Central memory CD4-positive, alpha-beta T cell (primary cell): ENCODE data around the gene FOXA2.

Experiments
- DNase-seq: peaks from one replicate; pipeline ENCODE4 v3.0.0; 2022

FOXA2 gene

GRCh38 chr20:22583773-22584521, 425 bp downstream of the FOXA2 start:
- DNase-seq: no peak

DNA sequence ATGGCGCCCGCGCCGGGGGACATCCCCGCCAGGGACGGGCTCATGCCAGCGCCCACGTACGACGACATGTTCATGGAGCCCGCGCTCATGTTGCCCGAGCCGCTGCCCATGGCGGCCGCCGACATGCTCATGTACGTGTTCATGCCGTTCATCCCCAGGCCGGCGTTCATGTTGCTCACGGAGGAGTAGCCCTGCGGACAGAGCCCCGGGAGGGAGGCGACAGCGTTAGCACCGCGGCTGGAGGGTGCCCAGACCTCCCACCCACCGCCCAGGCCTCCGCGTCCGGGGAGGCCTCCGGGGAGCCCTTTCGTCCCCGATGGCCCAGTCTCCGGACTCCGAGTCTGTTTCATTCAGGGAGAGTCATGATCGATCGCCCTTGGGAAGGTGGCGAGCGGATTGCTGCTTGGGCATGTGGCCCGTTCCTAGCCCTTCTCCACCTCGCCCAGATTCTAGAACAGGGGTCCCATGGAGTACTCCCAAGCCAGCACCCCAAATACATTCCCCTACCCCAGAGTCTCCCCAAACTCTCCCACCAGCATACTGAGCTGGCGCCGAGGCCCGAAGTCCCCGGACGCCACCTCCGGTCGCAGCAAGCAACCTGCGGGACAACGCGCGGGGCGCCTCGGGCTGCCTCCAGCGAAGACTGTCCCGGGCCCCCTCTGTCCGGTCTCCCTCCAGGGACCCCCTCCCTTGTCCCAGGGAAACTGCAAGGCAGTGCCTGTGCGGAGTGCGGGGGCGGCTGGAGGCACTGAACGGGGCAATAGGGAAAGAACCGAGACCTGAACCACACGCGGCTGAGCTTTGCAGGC, 1.2 kb downstream of the FOXA2 start:
- DNase-seq: no peak

DNA sequence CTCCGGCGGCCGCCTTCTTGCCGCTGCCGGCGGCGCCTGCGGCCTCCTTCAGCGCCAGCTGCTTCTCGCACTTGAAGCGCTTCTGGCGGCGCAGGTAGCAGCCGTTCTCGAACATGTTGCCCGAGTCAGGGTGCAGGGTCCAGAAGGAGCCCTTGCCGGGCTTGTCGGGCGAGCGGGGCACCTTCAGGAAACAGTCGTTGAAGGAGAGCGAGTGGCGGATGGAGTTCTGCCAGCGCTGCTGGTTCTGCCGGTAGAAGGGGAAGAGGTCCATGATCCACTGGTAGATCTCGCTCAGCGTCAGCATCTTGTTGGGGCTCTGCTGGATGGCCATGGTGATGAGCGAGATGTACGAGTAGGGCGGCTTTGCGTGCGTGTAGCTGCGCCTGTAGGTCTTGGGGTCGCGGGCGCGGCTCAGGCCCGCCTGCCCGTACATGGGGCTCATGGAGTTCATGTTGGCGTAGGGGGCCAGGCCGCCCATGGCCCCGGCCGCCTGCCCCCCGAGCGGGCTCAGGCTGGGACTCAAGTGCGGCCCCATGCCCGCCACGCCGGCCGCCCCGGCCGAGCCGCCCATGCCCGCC, 1.9 kb downstream of the FOXA2 start:
- no peak for DNase-seq

GRCh38 chr20:22581437-22582385, 2.7 kb downstream of the FOXA2 start:
- DNase-seq: no peak

GRCh38 chr20:22579711-22580697, 4.4 kb downstream of the FOXA2 start:
- DNase-seq: no peak

DNA sequence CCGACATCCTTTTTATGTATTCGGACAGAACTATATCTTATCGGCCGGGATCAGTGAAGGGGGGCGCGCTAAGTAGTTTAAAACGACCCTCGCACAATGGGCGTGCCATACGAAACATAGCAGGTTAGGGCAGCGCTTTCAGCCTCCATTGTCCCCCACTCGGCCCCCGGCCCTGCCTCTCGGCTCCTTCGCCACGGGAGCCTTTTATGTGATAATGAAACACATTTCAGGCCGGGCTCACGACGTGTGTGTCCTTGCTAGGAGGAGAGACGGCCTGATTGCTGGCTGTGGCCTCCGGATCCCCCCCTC, 5.3 kb downstream of the FOXA2 start:
- no peak for DNase-seq

GRCh38 chr20:22578221-22579118, 5.9 kb downstream of the FOXA2 start:
- DNase-seq: no peak

DNA sequence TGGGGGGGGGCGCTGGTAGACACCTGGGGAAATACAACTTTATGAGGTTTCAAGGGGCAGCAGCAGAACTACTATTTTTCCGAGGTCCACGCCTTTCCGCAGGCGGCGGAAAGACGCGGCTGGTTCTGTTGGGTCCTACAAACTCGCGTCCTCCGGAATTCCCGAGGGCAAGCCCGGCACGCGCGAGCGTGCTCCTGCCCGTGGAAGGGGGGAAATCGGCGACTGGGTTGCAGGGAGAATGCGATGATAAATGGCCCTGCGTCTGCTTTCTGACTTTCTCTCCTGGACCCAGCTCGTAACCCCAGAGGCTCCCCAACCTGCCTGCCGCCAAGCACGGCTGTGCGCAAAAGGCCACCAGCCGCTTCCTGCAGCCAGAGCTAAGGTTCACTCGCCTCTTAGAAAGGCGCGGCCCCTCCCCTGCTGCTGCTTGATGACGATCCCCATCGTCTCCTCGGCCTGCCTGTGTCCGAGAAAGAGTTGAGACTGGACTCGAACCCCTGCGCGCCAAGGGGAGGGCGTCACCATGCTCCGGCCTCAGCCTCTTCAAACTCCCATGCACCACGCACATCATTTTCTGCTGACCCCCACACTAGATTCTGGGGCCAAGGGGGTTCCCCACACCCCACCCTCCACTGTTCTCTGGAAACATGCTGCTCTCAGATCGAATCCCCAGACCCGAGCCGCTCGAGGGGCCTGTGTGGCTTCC, 6.7 kb downstream of the FOXA2 start:
- DNase-seq: no peak

DNA sequence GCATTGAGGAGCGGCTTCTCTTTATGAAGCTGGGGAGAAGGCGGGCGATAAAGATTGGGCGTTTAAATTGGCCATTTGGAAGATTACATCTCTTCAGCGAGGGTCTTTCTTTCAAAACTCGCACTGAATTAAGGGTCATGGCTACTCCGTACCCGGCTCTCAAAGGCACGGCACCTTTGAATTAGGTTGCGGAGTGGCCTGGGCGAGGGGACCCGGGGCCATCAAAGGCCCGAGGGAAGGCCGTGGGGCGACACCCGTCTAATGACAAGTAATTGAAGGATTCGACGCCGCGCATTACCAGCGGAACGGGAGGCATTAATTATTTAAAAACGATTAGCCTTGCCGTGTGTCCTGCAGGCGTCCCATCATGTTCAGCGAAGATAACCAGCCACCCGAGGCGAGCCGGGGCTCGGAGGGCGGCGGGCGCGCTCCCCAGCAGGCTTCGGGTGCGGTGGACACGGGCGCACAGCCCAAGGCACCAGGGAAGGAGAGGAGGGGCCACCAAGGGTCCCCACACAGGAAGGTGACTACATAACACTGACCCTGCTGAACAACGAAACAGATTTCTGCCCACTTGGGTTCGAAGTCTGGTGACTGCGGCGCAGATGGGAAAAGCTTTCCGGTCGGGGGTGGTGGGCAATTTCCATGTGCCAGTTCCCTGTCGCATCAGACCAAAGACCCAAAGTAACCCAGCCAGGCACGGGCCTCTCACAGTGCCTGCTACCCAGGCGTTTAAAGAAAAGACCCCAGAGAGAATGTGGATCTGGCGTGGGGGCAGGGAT, 7.4 kb downstream of the FOXA2 start:
- DNase-seq: no peak

GRCh38 chr20:22576273-22576672, 8.1 kb downstream of the FOXA2 start:
- DNase-seq: no peak

DNA sequence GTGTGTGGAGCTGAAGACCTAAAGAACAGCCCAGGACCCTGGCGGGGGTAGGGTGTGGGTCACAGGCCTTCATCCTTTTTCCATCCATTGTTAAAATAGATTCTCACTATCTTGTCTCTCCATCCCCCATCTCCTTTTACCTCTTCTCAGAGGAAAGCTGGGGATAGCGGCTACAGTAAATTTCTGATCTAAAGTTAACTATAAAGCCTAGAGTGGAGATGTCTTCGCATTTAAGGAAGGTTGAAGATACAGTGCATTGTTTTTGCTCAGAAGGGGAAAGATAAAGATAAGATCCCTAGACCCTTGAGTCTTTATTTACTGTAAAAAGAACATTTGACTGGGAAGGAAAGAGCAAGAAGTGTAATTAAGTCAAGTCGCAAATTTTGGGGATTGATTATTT, 8.6 kb downstream of the FOXA2 start:
- no peak for DNase-seq

- no peak for DNase-seq
Observed at GRCh38 chr20:22575087-22575721, 9.2 kb downstream of the FOXA2 start.

DNA sequence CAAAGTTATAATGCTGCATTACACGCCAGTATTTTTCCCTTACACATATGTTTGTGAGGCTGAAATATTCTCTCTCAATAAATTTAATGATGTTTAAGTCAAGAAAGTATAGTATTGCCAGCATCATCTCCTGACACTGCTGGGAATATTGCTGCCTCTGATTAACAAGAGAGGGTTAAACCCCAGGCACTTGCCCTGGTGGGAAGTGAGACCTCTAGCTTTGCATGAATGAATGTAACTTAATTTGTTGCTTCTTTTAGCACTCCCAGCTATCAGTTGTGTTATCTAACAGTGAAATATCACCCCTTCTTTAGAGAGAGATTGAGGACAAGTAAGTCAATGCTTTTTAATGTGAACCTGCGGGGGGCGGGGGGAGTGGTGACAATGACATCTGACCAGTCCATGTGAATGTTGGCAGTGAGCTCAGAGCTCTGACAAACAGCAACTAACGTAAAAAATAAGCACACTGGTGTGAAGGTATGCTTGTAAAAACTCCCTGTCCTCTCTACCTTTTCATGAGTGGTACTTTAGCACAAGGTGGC, 9.8 kb downstream of the FOXA2 start:
- DNase-seq: no peak

DNA sequence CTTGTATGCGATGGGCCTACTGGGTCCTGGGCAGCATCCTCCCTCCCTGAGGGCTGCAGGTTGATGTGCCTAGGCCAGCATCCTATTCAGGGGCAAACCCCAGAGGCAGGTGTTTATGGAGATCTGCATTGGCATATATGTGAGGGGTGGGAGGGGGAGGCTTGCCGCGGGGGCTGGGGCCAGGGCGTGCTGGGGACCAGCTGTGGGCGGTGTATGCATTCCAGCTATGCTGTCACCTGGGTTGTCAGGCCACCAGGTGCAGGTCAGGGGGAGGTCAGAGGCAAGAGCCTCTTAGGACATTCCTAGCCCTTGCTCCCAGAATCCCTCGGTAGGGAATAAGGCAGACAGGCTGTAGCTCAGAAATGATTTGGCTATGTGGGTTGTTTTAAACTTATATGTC, 11.9 kb downstream of the FOXA2 start:
- no peak for DNase-seq

GRCh38 chr20:22572023-22572422, 12.3 kb downstream of the FOXA2 start:
- DNase-seq: no peak

DNA sequence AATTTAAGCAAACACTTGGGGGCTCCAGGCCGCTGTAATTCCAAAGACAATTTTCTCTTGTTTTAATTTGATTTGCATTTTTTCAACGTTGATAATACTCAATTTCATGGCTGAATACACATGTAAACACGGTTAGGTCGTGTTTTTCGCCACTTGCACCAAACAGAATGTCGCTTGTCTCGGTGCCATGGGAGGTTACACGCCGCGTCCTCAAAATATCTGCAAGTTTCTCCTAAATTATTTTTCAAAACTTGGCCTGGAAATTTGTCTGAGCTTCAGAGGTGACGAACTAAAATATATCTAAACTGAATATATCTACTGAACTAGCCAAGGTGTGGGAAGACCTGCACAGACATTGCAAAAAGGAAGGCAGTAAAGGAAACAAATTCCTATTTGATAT, 15.0 kb downstream of the FOXA2 start:
- DNase-seq: no peak

DNA sequence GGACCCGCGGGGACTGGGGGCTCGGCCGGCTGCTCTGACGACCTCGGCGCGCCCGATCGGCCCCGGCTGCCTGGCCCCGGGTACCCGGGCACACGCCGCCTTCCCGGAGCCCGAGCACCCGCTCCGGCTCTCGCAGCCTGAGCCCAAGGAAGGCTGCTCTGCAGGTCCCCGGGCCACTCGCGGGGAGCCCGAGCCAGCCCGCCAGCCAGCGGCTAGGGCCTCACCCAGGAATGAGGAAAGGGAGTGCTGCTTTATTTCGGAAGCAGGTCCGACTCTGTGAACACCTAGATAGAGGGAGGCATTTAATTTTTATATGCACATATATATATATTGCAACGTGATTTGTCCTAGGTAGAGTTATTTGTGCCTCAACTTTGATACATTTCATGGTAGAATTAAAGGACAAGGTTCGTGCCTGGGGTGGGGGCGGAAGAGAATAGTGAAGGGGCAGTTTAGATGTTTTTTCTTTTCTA, 15.5 kb downstream of the FOXA2 start:
- no peak for DNase-seq
